Stimulated activated naive CD4-positive, alpha-beta T cell (primary cell): ENCODE measurements around the gene TRIM71.
A peak's percentile ranks its signal among the peaks of the same experiment; 100 is the strongest.
"Not testable (repeated sequence)": the region's sequence is repeated elsewhere in the genome, so short reads cannot be mapped to it uniquely, and the experiment has no call there.

Experiments
- DNase-seq, 6 experiments: peaks; one replicate each; lab custom pipeline; 2025; lab: John Stamatoyannopoulos, UW

TRIM71 gene

GRCh38 chr3:32817558-32818228, at the start of gene TRIM71:
Gene TRIM71 (plus strand): TSS chr3:32817997. CDS start chr3:32818081, 84 bp downstream.
- DNase-seq = no peak

- DNase-seq = no peak
These were observed 39.4 kb upstream of the TRIM71 start for GRCh38 chr3:32778389-32778788.

GRCh38 chr3:32780071-32780734, 37.6 kb upstream of the TRIM71 start:
- no peak for DNase-seq

- no peak for DNase-seq
These were observed 37.0 kb upstream of the TRIM71 start for GRCh38 chr3:32780735-32781210.

GRCh38 chr3:32781211-32781968, 36.4 kb upstream of the TRIM71 start:
- DNase-seq = peak in 5 of 6 experiments; percentile 2 to 50 (median 37)

- DNase-seq = not testable (repeated sequence)
These were observed 35.9 kb upstream of the TRIM71 start for GRCh38 chr3:32781969-32782270.

- DNase-seq = no peak
These were observed 35.4 kb upstream of the TRIM71 start for GRCh38 chr3:32782407-32782806.

- DNase-seq = no peak
These were observed 26.0 kb upstream of the TRIM71 start for GRCh38 chr3:32791833-32792232.

- DNase-seq = no peak
These were observed 23.1 kb upstream of the TRIM71 start for GRCh38 chr3:32794487-32795308.

GRCh38 chr3:32796384-32796950, 21.3 kb upstream of the TRIM71 start:
- DNase-seq = not testable (repeated sequence)

GRCh38 chr3:32797776-32798175, 20.0 kb upstream of the TRIM71 start:
- DNase-seq = no peak

GRCh38 chr3:32801440-32801839, 16.4 kb upstream of the TRIM71 start:
- DNase-seq = not testable (repeated sequence)

GRCh38 chr3:32813180-32813579, 4.6 kb upstream of the TRIM71 start:
- no peak for DNase-seq

GRCh38 chr3:32814361-32814760, 3.4 kb upstream of the TRIM71 start:
- DNase-seq = no peak

- DNase-seq = no peak
These were observed 1.9 kb upstream of the TRIM71 start for GRCh38 chr3:32815841-32816438.

GRCh38 chr3:32816439-32817256, 1.1 kb upstream of the TRIM71 start:
- DNase-seq = peak in 2 of 6 experiments; percentile 1 to 17

- DNase-seq = no peak
These were observed 590 bp upstream of the TRIM71 start for GRCh38 chr3:32817257-32817557.

- no peak for DNase-seq
These were observed 602 bp downstream of the TRIM71 start for GRCh38 chr3:32818229-32818969.

- peak in 1 of 6 experiments; percentile 0 for DNase-seq
These were observed 1.2 kb downstream of the TRIM71 start for GRCh38 chr3:32818970-32819511.
